ENCODE results near the gene ZNF710. TPM values are rescaled to one million over a fixed set of nuclear protein-coding genes. Genes with fewer than 3 reads are reported as not detected.

ZNF710 gene
- total and polyA plus RNA-seq, 9 of the 15 experiments (the other 6 are each of a cell fraction or from before 2014, with no cell fraction given) = 0.56 to 14.2 (median 5.2) TPM

- TF ChIP-seq, protein P1, sequence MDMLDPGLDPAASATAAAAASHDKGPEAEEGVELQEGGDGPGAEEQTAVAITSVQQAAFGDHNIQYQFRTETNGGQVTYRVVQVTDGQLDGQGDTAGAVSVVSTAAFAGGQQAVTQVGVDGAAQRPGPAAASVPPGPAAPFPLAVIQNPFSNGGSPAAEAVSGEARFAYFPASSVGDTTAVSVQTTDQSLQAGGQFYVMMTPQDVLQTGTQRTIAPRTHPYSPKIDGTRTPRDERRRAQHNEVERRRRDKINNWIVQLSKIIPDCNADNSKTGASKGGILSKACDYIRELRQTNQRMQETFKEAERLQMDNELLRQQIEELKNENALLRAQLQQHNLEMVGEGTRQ (CRISPR knock-in tag; IDR thresholded peaks at IDR 0.05) = peak; percentile 89
- TF ChIP-seq FIP1L1 (IDR thresholded peaks at IDR 0.05; ENCODE audit: low read depth, low read length, poor library complexity, severe bottlenecking) (no peak), RAD51 (IDR thresholded peaks at IDR 0.05; ENCODE audit: borderline replicate concordance, low read depth) (peak; percentile 89), ZNF384 (IDR thresholded peaks at IDR 0.05; ENCODE audit: low read depth, low read length) (peak; percentile 55), HMGN3 (IDR thresholded peaks at IDR 0.05; ENCODE audit: borderline replicate concordance, extremely low read depth, insufficient read length, low read depth, low read length) (no peak), ELF4 (CRISPR knock-in tag; IDR thresholded peaks at IDR 0.05) (no peak), SMARCC2 (IDR thresholded peaks at IDR 0.05; ENCODE audit: low read depth) (no peak), ZBTB8A (IDR thresholded peaks at IDR 0.05; ENCODE audit: partially characterized antibody) (no peak), ELK1 (CRISPR knock-in tag; IDR thresholded peaks at IDR 0.05) (no peak), THRAP3 (IDR thresholded peaks at IDR 0.05; ENCODE audit: borderline replicate concordance) (no peak)
- TF ChIP-seq, protein P2, sequence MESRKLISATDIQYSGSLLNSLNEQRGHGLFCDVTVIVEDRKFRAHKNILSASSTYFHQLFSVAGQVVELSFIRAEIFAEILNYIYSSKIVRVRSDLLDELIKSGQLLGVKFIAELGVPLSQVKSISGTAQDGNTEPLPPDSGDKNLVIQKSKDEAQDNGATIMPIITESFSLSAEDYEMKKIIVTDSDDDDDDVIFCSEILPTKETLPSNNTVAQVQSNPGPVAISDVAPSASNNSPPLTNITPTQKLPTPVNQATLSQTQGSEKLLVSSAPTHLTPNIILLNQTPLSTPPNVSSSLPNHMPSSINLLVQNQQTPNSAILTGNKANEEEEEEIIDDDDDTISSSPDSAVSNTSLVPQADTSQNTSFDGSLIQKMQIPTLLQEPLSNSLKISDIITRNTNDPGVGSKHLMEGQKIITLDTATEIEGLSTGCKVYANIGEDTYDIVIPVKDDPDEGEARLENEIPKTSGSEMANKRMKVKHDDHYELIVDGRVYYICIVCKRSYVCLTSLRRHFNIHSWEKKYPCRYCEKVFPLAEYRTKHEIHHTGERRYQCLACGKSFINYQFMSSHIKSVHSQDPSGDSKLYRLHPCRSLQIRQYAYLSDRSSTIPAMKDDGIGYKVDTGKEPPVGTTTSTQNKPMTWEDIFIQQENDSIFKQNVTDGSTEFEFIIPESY (CRISPR knock-in tag; IDR thresholded peaks at IDR 0.05) = peak; percentile 54
Observed at GRCh38 chr15:90087454-90088154, 86.5 kb downstream of the ZNF710 start (continued).

All from K562 (cell line).